HFF-Myc (cell line): Measurements from ENCODE around the gene AMIGO3.

Experiments
- DNase-seq: peaks from one replicate; pipeline ENCODE4 v3.0.0-alpha.2; 2011; ENCODE audit warnings: low read depth; ENCODE audit errors: extremely low read depth
- H3K4me3 ChIP-seq: replicated peaks from 2 replicates; pipeline ENCODE4 v1.5.1; 2011; ENCODE audit warnings: low read depth, mild to moderate bottlenecking, control low read depth, low read length
- TF ChIP-seq, protein P1 (sequence below): IDR thresholded peaks from 2 replicates; pipeline ENCODE4 v1.5.1; 2012; ENCODE audit warnings: mild to moderate bottlenecking, low read depth, low read length, control low read depth; ENCODE audit errors: missing control alignments

AMIGO3 gene

GRCh38 chr3:49667701-49668413 is 51.6 kb downstream of the AMIGO3 start:
- TF ChIP-seq, protein P1, sequence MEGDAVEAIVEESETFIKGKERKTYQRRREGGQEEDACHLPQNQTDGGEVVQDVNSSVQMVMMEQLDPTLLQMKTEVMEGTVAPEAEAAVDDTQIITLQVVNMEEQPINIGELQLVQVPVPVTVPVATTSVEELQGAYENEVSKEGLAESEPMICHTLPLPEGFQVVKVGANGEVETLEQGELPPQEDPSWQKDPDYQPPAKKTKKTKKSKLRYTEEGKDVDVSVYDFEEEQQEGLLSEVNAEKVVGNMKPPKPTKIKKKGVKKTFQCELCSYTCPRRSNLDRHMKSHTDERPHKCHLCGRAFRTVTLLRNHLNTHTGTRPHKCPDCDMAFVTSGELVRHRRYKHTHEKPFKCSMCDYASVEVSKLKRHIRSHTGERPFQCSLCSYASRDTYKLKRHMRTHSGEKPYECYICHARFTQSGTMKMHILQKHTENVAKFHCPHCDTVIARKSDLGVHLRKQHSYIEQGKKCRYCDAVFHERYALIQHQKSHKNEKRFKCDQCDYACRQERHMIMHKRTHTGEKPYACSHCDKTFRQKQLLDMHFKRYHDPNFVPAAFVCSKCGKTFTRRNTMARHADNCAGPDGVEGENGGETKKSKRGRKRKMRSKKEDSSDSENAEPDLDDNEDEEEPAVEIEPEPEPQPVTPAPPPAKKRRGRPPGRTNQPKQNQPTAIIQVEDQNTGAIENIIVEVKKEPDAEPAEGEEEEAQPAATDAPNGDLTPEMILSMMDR: no peak
- DNase-seq: no peak

More at GRCh38 chr3:49667701-49668413, 51.6 kb downstream of the AMIGO3 start:
- H3K4me3 ChIP-seq: no peak overlapping the region
